Eye (tissue), 1 donor: ENCODE results near the gene GPA33.

Source experiments
- DNase-seq: peaks from one replicate; pipeline ENCODE4 v3.0.0-alpha.2; 2015

GPA33 gene, protein sequence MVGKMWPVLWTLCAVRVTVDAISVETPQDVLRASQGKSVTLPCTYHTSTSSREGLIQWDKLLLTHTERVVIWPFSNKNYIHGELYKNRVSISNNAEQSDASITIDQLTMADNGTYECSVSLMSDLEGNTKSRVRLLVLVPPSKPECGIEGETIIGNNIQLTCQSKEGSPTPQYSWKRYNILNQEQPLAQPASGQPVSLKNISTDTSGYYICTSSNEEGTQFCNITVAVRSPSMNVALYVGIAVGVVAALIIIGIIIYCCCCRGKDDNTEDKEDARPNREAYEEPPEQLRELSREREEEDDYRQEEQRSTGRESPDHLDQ

DNA sequence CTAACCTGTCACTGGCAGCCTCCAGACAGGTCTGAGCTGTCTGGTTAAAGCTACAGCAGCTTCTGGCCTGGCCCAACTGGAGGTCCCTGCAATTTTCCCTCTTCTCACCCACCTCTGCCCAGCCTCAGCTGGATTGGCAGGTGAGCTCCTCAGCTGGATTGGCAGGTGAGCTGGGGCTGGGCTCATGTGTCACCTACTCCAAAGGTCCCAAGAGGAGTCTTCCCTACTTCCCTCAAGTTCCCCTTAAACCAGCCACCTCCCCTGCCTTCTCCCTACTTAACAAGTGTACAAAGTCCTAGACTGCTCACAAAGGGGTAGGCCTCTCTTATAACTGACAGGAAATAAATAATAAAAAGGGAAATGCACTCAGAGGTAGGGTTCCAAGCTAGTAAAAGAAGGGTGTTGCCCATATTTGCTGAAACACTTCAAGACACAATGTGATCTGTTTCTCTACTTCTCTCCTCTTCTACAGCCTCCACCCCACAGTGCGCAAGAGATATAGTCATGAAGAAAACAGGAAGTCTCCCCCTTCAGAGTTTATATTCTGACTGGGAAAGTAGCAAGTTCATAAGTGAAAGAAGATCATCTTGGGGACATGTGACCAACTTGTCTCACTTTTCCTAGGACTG is at the start of gene GPA33:
Gene GPA33, minus strand, starts transcription at position 64 of the 629 bp plus-strand sequence. CDS start 90 bp downstream, outside the sequence.
- no peak for DNase-seq

DNA sequence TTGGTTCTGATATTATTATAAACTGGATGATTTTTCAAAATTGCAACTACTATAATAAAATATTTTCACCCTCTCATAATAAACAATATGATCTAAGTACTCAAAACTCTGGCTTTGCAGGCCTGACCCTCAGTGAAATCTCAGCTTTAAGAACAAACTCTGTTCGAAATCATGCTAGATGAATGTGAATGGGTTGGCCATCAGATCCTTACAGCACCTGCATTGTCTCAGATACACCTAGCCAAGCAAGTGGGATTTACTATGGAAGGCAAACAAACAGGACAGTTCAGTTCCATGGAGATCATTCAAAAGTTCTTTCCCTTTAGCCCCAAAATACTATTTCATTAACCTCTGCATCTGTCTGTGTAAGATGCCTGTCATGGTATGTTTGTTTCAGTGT is 48.5 kb upstream of the GPA33 start:
- no peak for DNase-seq

- peak; percentile 35 for DNase-seq
These were observed 47.8 kb upstream of the GPA33 start for GRCh38 chr1:167137793-167138510.

- DNase-seq, result peak; percentile 82
These were observed 47.2 kb upstream of the GPA33 start for GRCh38 chr1:167137332-167137781.

GRCh38 chr1:167136806-167137205 is 46.6 kb upstream of the GPA33 start:
- peak; percentile 42 for DNase-seq

DNA sequence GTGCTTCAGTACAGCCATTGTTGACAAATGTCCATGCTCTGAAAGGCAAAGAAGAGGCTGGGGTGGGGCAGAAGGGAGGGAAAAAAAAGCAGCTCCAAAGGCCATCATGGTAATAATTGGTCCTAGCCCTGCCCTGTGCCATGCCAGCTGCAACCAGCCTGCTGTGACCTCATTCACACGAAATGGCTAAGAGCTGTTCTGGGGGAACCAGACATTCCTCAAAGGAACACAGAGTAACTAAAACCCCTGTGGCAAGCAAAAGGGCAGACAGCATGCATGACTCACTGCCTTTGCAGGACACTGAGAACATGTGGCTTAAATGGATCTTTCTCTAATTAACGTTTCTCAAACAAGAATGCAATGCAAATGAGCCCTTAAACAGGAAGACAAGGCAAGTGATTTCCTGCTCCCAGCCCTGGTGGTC is 46.0 kb upstream of the GPA33 start:
- DNase-seq, result peak; percentile 72

GRCh38 chr1:167135281-167135840 is 45.2 kb upstream of the GPA33 start:
- no peak for DNase-seq

DNA sequence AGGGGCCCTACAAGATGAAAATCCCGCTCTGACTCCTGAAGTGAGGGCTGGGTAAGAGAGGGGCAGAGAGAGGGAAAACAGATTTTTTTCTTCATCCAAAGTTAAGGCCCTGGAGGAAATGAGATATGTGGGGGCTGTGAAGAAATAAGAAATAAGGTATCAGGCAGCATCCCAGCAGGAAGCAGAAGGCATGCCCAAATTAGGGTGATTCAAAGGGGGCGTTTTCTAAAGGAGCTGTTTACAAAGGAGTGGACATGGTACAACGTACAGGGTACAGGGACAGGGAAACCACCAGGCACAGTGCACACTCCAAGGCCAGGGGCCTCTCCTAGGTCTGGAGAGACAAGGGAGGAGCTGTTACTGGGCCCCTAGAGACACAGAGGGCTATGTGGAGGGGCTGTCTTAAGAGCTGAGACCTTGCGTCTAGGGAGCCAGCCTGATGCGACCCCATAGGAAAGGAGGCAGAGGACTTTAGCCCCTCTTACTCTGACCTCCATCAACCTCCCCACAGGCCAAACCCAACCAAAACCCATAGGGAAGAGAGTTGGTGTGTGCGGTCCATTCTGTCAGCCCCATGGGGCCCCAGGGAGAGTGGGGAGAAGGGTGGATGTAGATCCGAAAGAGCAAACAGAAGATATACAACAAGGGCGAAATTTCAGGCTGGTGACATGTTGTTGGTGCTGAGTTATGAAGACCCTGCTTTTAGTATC is 42.3 kb upstream of the GPA33 start:
- no peak for DNase-seq

GRCh38 chr1:167130829-167131510 is 40.8 kb upstream of the GPA33 start:
- no peak for DNase-seq

DNA sequence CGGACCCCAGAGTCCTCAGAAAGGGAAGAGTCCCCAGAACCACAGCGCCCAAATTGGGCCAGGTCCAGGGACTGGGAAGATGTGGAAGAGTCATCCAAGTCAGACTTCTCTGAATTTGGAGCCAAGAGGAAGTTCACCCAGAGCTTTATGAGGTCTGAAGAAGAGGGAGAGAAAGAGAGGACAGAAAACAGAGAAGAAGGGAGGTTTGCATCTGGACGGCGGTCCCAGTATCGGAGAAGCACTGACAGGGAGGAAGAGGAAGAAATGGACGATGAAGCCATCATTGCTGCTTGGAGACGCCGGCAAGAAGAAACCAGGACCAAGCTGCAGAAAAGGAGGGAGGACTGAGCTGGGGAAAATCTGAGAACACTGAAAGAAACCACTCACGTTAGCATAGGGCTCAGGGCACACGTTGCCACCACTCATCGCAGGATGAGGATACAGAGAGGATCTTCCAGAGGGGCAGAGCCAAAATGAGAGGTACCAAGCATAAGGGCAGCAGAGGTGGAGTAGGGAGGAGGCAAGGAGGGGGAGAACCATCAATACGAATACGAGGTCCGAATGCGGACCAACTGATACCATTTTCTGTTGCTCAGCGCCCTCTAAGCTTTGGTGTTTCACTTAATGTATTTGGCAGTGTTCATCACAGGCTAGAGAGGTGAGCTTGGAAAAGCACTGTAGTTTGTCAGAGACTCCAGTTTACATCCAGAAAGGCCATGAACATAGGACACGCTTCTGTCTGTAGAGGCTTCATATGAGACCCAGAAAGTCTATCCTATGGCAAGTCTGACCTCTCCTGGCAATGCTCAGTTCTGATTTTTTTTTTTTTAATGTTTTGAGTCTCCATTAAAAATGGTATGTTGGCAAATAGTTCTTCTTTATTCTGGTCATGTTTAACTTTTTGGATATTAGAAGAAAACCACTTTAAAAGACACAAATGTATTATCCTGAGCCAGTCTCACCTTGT is 38.4 kb upstream of the GPA33 start:
- no peak for DNase-seq

GRCh38 chr1:167127661-167128060 is 37.5 kb upstream of the GPA33 start:
- DNase-seq, result no peak

DNA sequence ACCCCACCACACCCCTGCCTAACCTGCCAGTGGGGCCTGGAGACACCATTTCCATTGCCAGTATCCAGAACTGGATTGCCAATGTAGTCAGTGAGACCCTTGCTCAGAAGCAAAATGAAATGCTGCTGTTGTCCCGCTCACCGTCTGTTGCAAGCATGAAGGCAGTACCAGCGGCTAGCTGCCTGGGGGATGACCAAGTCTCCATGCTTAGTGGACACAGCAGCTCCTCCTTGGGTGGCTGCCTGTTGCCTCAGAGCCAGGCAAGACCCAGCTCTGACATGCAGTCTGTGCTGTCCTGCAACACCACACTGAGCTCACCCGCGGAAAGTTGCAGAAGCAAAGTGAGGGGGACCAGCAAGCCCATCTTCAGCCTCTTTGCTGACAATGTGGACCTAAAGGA is 37.1 kb upstream of the GPA33 start:
- no peak for DNase-seq

DNA sequence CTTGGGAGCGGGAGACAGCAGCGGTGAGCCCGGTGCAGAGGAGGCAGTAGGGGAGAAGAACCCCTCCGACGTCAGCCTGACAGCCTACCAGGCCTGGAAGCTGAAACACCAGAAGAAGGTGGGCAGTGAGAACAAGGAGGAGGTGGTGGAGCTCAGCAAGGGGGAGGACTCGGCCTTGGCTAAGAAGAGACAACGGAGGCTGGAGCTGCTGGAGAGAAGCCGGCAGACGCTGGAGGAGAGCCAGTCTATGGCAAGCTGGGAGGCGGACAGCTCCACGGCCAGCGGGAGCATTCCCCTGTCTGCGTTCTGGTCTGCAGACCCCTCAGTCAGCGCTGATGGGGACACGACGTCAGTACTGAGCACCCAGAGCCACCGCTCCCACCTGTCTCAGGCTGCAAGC is 36.6 kb upstream of the GPA33 start:
- no peak for DNase-seq

- no peak for DNase-seq
These were observed 36.1 kb upstream of the GPA33 start for GRCh38 chr1:167126317-167126716.

DNA sequence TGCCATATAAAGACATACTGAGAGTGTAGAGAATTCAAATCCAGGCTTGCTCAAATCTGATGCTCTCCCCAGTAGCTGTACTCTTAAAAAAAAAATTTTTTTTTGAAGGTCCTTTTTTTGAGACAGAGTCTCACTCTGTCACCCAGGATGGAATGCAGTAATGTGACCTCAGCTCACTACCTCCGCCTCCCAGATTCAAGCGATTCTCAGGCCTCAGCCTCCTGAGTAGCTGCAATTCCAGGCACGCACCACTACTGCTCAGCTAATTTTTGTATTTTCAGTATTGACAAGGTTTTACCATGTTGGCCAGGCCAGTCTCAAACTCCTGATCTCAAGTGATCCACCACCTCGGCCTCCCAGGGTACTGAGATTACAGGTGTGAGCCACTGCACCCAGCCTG is 32.4 kb upstream of the GPA33 start:
- no peak for DNase-seq

GRCh38 chr1:167122121-167122480 is 31.9 kb upstream of the GPA33 start:
- DNase-seq, result no peak

GRCh38 chr1:167121375-167122120 is 31.4 kb upstream of the GPA33 start:
- DNase-seq, result peak; percentile 72

DNA sequence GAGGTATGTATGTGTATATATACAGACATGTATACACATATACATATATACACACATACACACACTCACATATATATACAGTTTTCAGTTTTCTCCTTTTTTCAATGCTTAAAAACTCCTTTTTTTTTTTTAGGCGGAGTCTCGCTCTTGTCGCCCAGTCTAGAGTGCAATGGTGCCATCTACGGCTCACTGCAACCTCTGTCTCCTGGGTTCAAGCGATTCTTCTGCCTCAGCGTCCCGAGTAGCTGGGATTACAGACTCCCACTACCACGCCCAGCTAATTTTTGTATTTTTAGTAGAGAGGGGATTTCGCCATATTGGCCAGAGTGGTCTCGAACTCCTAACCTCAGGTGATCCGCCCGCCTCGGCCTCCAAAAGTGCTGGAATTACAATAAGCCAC is 30.7 kb upstream of the GPA33 start:
- DNase-seq, result no peak

DNA sequence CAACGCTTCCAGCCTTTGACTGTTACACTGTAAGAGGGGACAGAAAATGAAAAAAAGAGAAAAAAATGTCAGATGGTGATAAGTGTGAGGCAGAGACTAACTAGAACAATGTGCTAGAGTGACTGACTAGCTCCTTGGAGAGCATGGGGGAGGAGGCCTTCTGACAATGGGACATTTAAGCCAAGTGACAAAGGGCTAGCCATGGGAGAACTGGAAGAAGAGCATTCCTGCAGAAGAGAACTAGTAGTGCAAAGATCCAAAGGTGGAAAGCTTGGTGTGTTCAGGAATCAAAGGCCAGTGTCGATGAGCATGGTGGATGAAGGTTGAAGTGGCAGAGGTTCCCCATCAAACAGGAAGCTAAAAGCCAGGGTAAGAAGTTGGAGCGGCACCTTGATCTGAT is 29.5 kb upstream of the GPA33 start:
- no peak for DNase-seq

GRCh38 chr1:167118188-167118587 is 28.0 kb upstream of the GPA33 start:
- DNase-seq, result no peak
